ENCODE results near the gene CA11. TPM values are rescaled to one million over a fixed set of nuclear protein-coding genes. Genes with fewer than 3 reads are reported as not detected.
A peak's percentile ranks its signal among the peaks of the same experiment; 100 is the strongest.

CA11 gene
- total and polyA plus RNA-seq, 4 experiments from 2014 or later, result 5.0 to 15.4 (median 11.5) TPM

- ChIA-PET POLR2A (ENCODE audit: partially characterized antibody) (no interaction called here), CTCF (ENCODE audit: partially characterized antibody) (interaction anchor here (1.6 kb wide), 1 partner anchor 9 kb away, joined by 5 read pairs; no protein-coding TSS in a partner anchor)
- Mint-ChIP-seq H3K4me1 (peaks cover 2 to 23% (median 6%) of the 10 kb centered on the region in 4 donors), H3K27me3 (peaks cover 0 to 3% of the 10 kb centered on the region in 2 donors), H3K9me3 (no peaks in the 10 kb centered on the region), H3K27ac (peak overlapping the region in 2 of 7 donors; percentile 62 to 66), H3K4me3 (peak overlapping the region in 1 of 8 donors; percentile 23), H3K36me3 (no peaks in the 10 kb centered on the region)
- no peaks in the 10 kb centered on the region for H3K27me3 ChIP-seq (ENCODE audit: insufficient read depth, low read length)
- no peak for DNase-seq
- H3K4me1 ChIP-seq (ENCODE audit: insufficient read depth, low read length), result peaks cover 16% of the 10 kb centered on the region
- H3K36me3 ChIP-seq (ENCODE audit: insufficient read depth, low read length), result no peaks in the 10 kb centered on the region
- intact Hi-C loops (cut with micrococcal nuclease), result no loop called here
- no peak overlapping the region for H3K4me3 ChIP-seq (ENCODE audit: low read length in 2 of 2)
- no peak overlapping the region for H3K27ac ChIP-seq (ENCODE audit: low read depth, low read length)
- H3K9me3 ChIP-seq (ENCODE audit: control insufficient read depth in 1 of 2, low read length in 2 of 2), result no peaks in the 10 kb centered on the region
Observed at GRCh38 chr19:48598996-48599700, 46.8 kb downstream of the CA11 start.

- Mint-ChIP-seq H3K4me1 (peaks cover 5 to 30% (median 13%) of the 10 kb centered on the region in 4 donors), H3K27ac (peak overlapping the region; percentile 88 to 93 (median 92)), H3K36me3 (no peaks in the 10 kb centered on the region), H3K9me3 (no peaks in the 10 kb centered on the region), H3K27me3 (peaks cover 0 to 3% of the 10 kb centered on the region in 2 donors), H3K4me3 (peak overlapping the region; percentile 68 to 86 (median 80))
- Histone ChIP-seq H3K27me3 (ENCODE audit: insufficient read depth, low read length) (no peaks in the 10 kb centered on the region), H3K4me3 (ENCODE audit: low read length in 2 of 2) (peak overlapping the region; percentile 5 to 51), H3K4me1 (ENCODE audit: insufficient read depth, low read length) (peaks cover 22% of the 10 kb centered on the region), H3K9me3 (ENCODE audit: control insufficient read depth in 1 of 2, low read length in 2 of 2) (no peaks in the 10 kb centered on the region), H3K36me3 (ENCODE audit: insufficient read depth, low read length) (no peaks in the 10 kb centered on the region), H3K27ac (ENCODE audit: low read depth, low read length) (peak overlapping the region; percentile 54)
- intact Hi-C loops (cut with micrococcal nuclease), result no loop called here
- POLR2A ChIA-PET (ENCODE audit: partially characterized antibody), result interaction anchor here (0.5 to 1.4 kb wide), 3 partner anchors 22 to 268 kb away, joined by 3 to 4 read pairs (median 3); partner anchors contain the start of genes RPL18 and SPHK2
- CTCF ChIA-PET (ENCODE audit: partially characterized antibody), result interaction anchor here (1.3 kb wide), 2 partner anchors 12 kb away, joined by 3 read pairs; no protein-coding TSS in a partner anchor
- DNase-seq, result peak; percentile 50 to 76 (median 71)
Observed at GRCh38 chr19:48596679-48597465, 49.1 kb downstream of the CA11 start.

- CTCF ChIA-PET (ENCODE audit: partially characterized antibody), result interaction anchor here (0.7 to 2.5 kb wide), 2 partner anchors 11 to 369 kb away, joined by 3 to 12 read pairs; no protein-coding TSS in a partner anchor
- intact Hi-C loops (cut with micrococcal nuclease), result no loop called here
- DNase-seq, result no peak
- Mint-ChIP-seq H3K27me3 (peaks cover 0 to 3% of the 10 kb centered on the region in 2 donors), H3K4me3 (peak overlapping the region; percentile 36 to 86 (median 72)), H3K4me1 (peaks cover 8 to 36% (median 14%) of the 10 kb centered on the region in 4 donors), H3K36me3 (no peaks in the 10 kb centered on the region), H3K27ac (peak overlapping the region; percentile 52 to 93 (median 86)), H3K9me3 (no peaks in the 10 kb centered on the region)
- peak overlapping the region; percentile 54 for H3K27ac ChIP-seq (ENCODE audit: low read depth, low read length)
- peak overlapping the region in 1 of 2 donors; percentile 5 for H3K4me3 ChIP-seq (ENCODE audit: low read length in 2 of 2)
- POLR2A ChIA-PET (ENCODE audit: partially characterized antibody), result interaction anchor here (0.5 to 1.4 kb wide), 3 partner anchors 23 to 202 kb away, joined by 3 to 4 read pairs (median 3); partner anchors contain the start of genes RPL18 and SPHK2
- H3K9me3 ChIP-seq (ENCODE audit: control insufficient read depth in 1 of 2, low read length in 2 of 2), result no peaks in the 10 kb centered on the region
- H3K36me3 ChIP-seq (ENCODE audit: insufficient read depth, low read length), result no peaks in the 10 kb centered on the region
- peaks cover 22% of the 10 kb centered on the region for H3K4me1 ChIP-seq (ENCODE audit: insufficient read depth, low read length)
- H3K27me3 ChIP-seq (ENCODE audit: insufficient read depth, low read length), result no peaks in the 10 kb centered on the region
Observed at GRCh38 chr19:48596237-48596636, 49.8 kb downstream of the CA11 start.

GRCh38 chr19:48595833-48596232 lies 50.2 kb downstream of the CA11 start:
- peaks cover 8 to 40% (median 14%) of the 10 kb centered on the region in 4 donors for H3K4me1 Mint-ChIP-seq
- H3K4me3 ChIP-seq (ENCODE audit: low read length in 2 of 2), result no peak overlapping the region
- H3K27ac Mint-ChIP-seq, result peak overlapping the region; percentile 52 to 88 (median 73)
- intact Hi-C loops (cut with micrococcal nuclease), result no loop called here
- no peaks in the 10 kb centered on the region for H3K9me3 Mint-ChIP-seq
- no peaks in the 10 kb centered on the region for H3K27me3 ChIP-seq (ENCODE audit: insufficient read depth, low read length)
- H3K4me1 ChIP-seq (ENCODE audit: insufficient read depth, low read length), result peaks cover 22% of the 10 kb centered on the region
- DNase-seq, result no peak
- ChIA-PET POLR2A (ENCODE audit: partially characterized antibody) (interaction anchor here (0.9 to 1.1 kb wide), 2 partner anchors 23 to 82 kb away, joined by 3 read pairs; partner anchors contain the start of gene RPL18), CTCF (ENCODE audit: partially characterized antibody) (interaction anchor here (0.7 to 2.5 kb wide), 6 partner anchors 11 to 368 kb away, joined by 3 to 12 read pairs (median 6); no protein-coding TSS in a partner anchor)
- H3K36me3 Mint-ChIP-seq, result no peaks in the 10 kb centered on the region
- H3K27me3 Mint-ChIP-seq, result peaks cover 0 to 3% of the 10 kb centered on the region in 2 donors
- no peaks in the 10 kb centered on the region for H3K36me3 ChIP-seq (ENCODE audit: insufficient read depth, low read length)
- peak overlapping the region; percentile 54 for H3K27ac ChIP-seq (ENCODE audit: low read depth, low read length)
- no peaks in the 10 kb centered on the region for H3K9me3 ChIP-seq (ENCODE audit: control insufficient read depth in 1 of 2, low read length in 2 of 2)
- peak overlapping the region in 5 of 8 donors; percentile 36 to 86 (median 64) for H3K4me3 Mint-ChIP-seq

- CTCF ChIA-PET (ENCODE audit: partially characterized antibody), result interaction anchor here (0.8 to 2.5 kb wide), 6 partner anchors 10 to 105 kb away, joined by 3 to 12 read pairs (median 6); no protein-coding TSS in a partner anchor
- Mint-ChIP-seq H3K27me3 (peaks cover 0 to 3% of the 10 kb centered on the region in 2 donors), H3K36me3 (no peaks in the 10 kb centered on the region), H3K4me3 (peak overlapping the region in 7 of 8 donors; percentile 5 to 70 (median 67)), H3K4me1 (peaks cover 8 to 40% (median 14%) of the 10 kb centered on the region in 4 donors), H3K9me3 (no peaks in the 10 kb centered on the region), H3K27ac (peak overlapping the region in 6 of 7 donors; percentile 67 to 94 (median 88))
- POLR2A ChIA-PET (ENCODE audit: partially characterized antibody), result interaction anchor here (0.9 to 1.1 kb wide), 2 partner anchors 23 to 81 kb away, joined by 3 read pairs; partner anchors contain the start of gene RPL18
- H3K4me1 ChIP-seq (ENCODE audit: insufficient read depth, low read length), result peaks cover 22% of the 10 kb centered on the region
- H3K27ac ChIP-seq (ENCODE audit: low read depth, low read length), result no peak overlapping the region
- intact Hi-C loops (cut with micrococcal nuclease), result no loop called here
- no peaks in the 10 kb centered on the region for H3K9me3 ChIP-seq (ENCODE audit: control insufficient read depth in 1 of 2, low read length in 2 of 2)
- no peak for DNase-seq
- no peaks in the 10 kb centered on the region for H3K36me3 ChIP-seq (ENCODE audit: insufficient read depth, low read length)
- H3K4me3 ChIP-seq (ENCODE audit: low read length in 2 of 2), result no peak overlapping the region
- no peaks in the 10 kb centered on the region for H3K27me3 ChIP-seq (ENCODE audit: insufficient read depth, low read length)
Observed at GRCh38 chr19:48595171-48595570, 50.8 kb downstream of the CA11 start.

GRCh38 chr19:48591021-48591420 lies 55.0 kb downstream of the CA11 start:
- Histone ChIP-seq H3K27ac (ENCODE audit: low read depth, low read length) (no peak overlapping the region), H3K27me3 (ENCODE audit: insufficient read depth, low read length) (no peaks in the 10 kb centered on the region), H3K9me3 (ENCODE audit: control insufficient read depth in 1 of 2, low read length in 2 of 2) (no peaks in the 10 kb centered on the region), H3K36me3 (ENCODE audit: insufficient read depth, low read length) (no peaks in the 10 kb centered on the region), H3K4me3 (ENCODE audit: low read length in 2 of 2) (no peak overlapping the region), H3K4me1 (ENCODE audit: insufficient read depth, low read length) (peaks cover 14% of the 10 kb centered on the region)
- POLR2A ChIA-PET (ENCODE audit: partially characterized antibody), result no interaction called here
- CTCF ChIA-PET (ENCODE audit: partially characterized antibody), result interaction anchor here (1.4 to 13.1 kb wide), 5 partner anchors 12 to 325 kb away, joined by 3 to 203 read pairs (median 82); partner anchors contain the start of gene SPACA4
- peak overlapping the region in 2 of 8 donors; percentile 13 to 23 for H3K4me3 Mint-ChIP-seq
- H3K36me3 Mint-ChIP-seq, result no peaks in the 10 kb centered on the region
- intact Hi-C loops (cut with micrococcal nuclease), result no loop called here
- peaks cover 11 to 36% (median 22%) of the 10 kb centered on the region in 4 donors for H3K4me1 Mint-ChIP-seq
- H3K9me3 Mint-ChIP-seq, result no peaks in the 10 kb centered on the region
- H3K27me3 Mint-ChIP-seq, result no peaks in the 10 kb centered on the region
- peak overlapping the region in 1 of 7 donors; percentile 62 for H3K27ac Mint-ChIP-seq
- no peak for DNase-seq

Measured in CD4-positive, alpha-beta memory T cell (primary cell).